ENCODE results near the gene TRIM62. TPM values are rescaled to one million over a fixed set of nuclear protein-coding genes. Genes with fewer than 3 reads are reported as not detected.

The TRIM62 gene
- total RNA-seq, 1 experiment from 2014 or later, result 6.9 TPM

- Histone ChIP-seq H3K27ac (ENCODE audit: insufficient read length, low read depth, low read length) (no peak overlapping the region), H3K9ac (ENCODE audit: extremely low read depth, insufficient read length, low read length) (no peak overlapping the region), H3K23ac (ENCODE audit: insufficient read length, low read depth, low read length) (no peak overlapping the region), H4K8ac (replicated peaks; ENCODE audit: insufficient read length, low read depth, low read length) (no peak overlapping the region), H2BK15ac (ENCODE audit: low read depth, low read length) (no peak overlapping the region), H2BK12ac (ENCODE audit: insufficient read length, low read depth, low read length) (no peak overlapping the region), H2AFZ (ENCODE audit: low read length) (no peak overlapping the region), H4K5ac (ENCODE audit: insufficient read length, low read depth, low read length) (no peak overlapping the region), H3K79me2 (ENCODE audit: insufficient read depth, low read length) (no peaks in the 10 kb centered on the region), H3K9me3 (ENCODE audit: control insufficient read depth, low read depth, low read length) (no peaks in the 10 kb centered on the region), H3K4me2 (ENCODE audit: insufficient read depth, insufficient read length, low read length) (no peak overlapping the region), H3T11ph (ENCODE audit: low read length) (no peak overlapping the region), H3K4ac (ENCODE audit: low read depth, low read length) (no peak overlapping the region), H2BK5ac (ENCODE audit: insufficient read length, low read length) (no peak overlapping the region), H3K27me3 (ENCODE audit: insufficient read depth, low read length) (no peaks in the 10 kb centered on the region), H2BK120ac (ENCODE audit: low read depth, low read length, poor library complexity, severe bottlenecking) (no peak overlapping the region), H3K4me1 (ENCODE audit: insufficient read depth, low read length) (no peaks in the 10 kb centered on the region), H3K56ac (ENCODE audit: insufficient read length, low read depth, low read length) (no peak overlapping the region), H4K91ac (ENCODE audit: insufficient read length, low read depth, low read length) (no peak overlapping the region), H3K79me1 (ENCODE audit: insufficient read depth, low read depth, low read length, poor library complexity, severe bottlenecking) (no peaks in the 10 kb centered on the region), H3K23me2 (ENCODE audit: insufficient read length, low read depth, low read length, poor library complexity, severe bottlenecking) (no peaks in the 10 kb centered on the region), H2AK5ac (ENCODE audit: insufficient read length, low read length) (no peak overlapping the region), H4K20me1 (ENCODE audit: control insufficient read depth, insufficient read depth, insufficient read length) (no peaks in the 10 kb centered on the region), H3K18ac (ENCODE audit: insufficient read length, low read depth, low read length) (no peak overlapping the region), H3K14ac (ENCODE audit: insufficient read depth, low read length) (no peak overlapping the region), H2BK20ac (ENCODE audit: low read depth, low read length, poor library complexity, severe bottlenecking) (no peak overlapping the region)
- TF ChIP-seq CTCF (conservative IDR thresholded peaks at IDR 0.05), result no peak
- H3K4me3 Mint-ChIP-seq, result no peak overlapping the region
- peaks cover 0 to 1% (median 1%) of the 10 kb centered on the region in 3 experiments; a peak in 1 of 7 replicates for H3K36me3 Mint-ChIP-seq (ENCODE audit: insufficient read depth in 1 of 3, low read depth in 3 of 3)
- H3K27ac Mint-ChIP-seq, result no peak overlapping the region
- peaks cover 7 to 12% of the 10 kb centered on the region in 2 experiments for H3K4me1 Mint-ChIP-seq
- peaks cover 4% of the 10 kb centered on the region for H3K27me3 Mint-ChIP-seq (ENCODE audit: low read depth)
- peak; percentile 41 for DNase-seq
- no CpG with 5 or more reads among the region's 12 CpGs for WGBS (ENCODE audit: extremely low coverage, insufficient read length, low lambda C conversion rate)
- H3K9me3 Mint-ChIP-seq, result peaks cover 10 to 13% of the 10 kb centered on the region in 2 experiments; a peak in 4 of 5 replicates
Observed at GRCh38 chr1:33220676-33221384, 39.0 kb upstream of the TRIM62 start.

Data from H9 (cell line).